Left ventricle myocardium inferior (tissue), 1 donor: ENCODE data around the gene KRT26. TPM values are rescaled to one million over a fixed set of nuclear protein-coding genes. Genes with fewer than 3 reads are reported as not detected.

Source experiments
- DNase-seq: peaks from one replicate; pipeline ENCODE4 v3.0.0-alpha.2; 2020
- H3K27ac ChIP-seq: fragments of 200-600 bp; replicated peaks from 2 replicates; pipeline ENCODE4 v1.8.0; 2021
- H3K27me3 ChIP-seq: fragments of 200-600 bp; 2 replicates; pipeline ENCODE4 v1.8.0; 2021; ENCODE audit warnings: low read depth
- H3K36me3 ChIP-seq: fragments of 200-600 bp; 2 replicates; pipeline ENCODE4 v1.8.0; 2021
- H3K4me1 ChIP-seq: fragments of 200-600 bp; 2 replicates; pipeline ENCODE4 v1.8.0; 2021
- H3K4me3 ChIP-seq: fragments of 200-600 bp; 2 replicates; pipeline ENCODE4 v1.8.0; 2021; ENCODE audit warnings: mild to moderate bottlenecking, moderate library complexity
- H3K9me3 ChIP-seq: fragments of 200-600 bp; replicated peaks from 2 replicates; pipeline ENCODE4 v1.8.0; 2021
- intact Hi-C: fragments of 100-400 bp; cut with micrococcal nuclease; formaldehyde crosslinking; loops from one replicate; pipeline ENCODE4 v1.11.0; 2022
- total RNA-seq: library from RNA; stranded (reverse); fragmentation: NEBNext Ultra II Directional; extraction: Animal tissue kit (Norgen Biotek cat#: 25700); gene quantifications from one replicate; pipeline ENCODE4 v1.2.1, GENCODE V29; 2021
- TF ChIP-seq, protein P1 (sequence below): fragments of 200-600 bp; IDR thresholded peaks from 2 replicates; pipeline ENCODE4 v1.8.0; 2021; ENCODE audit warnings: antibody characterized with exemption, mild to moderate bottlenecking, borderline replicate concordance
- donor health status: DM: no; HTN: yes; CAD: no; lungs with severe emphysema.

Gene KRT26
- total RNA-seq, 1 donor from 2014 or later: not detected

DNA sequence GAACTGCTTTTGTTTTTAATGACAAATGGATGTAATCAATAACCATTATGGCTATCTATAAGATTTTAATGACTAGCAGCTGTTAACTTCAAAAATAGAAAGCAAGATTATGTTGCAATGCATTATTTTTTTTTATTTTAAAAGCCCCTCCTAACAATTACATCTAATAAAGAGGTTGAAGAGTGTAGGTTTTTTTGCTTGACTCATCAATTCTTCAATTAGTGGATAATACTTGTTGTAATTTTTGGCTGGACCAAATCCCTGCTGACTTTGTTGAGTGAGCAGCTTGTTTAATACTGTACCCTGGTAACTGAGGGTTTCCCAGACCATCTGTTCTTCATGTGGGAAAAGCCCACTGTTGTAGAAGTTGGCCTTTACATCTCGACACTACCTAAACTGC is 41.0 kb downstream of the KRT26 start:
- TF ChIP-seq, protein P1, sequence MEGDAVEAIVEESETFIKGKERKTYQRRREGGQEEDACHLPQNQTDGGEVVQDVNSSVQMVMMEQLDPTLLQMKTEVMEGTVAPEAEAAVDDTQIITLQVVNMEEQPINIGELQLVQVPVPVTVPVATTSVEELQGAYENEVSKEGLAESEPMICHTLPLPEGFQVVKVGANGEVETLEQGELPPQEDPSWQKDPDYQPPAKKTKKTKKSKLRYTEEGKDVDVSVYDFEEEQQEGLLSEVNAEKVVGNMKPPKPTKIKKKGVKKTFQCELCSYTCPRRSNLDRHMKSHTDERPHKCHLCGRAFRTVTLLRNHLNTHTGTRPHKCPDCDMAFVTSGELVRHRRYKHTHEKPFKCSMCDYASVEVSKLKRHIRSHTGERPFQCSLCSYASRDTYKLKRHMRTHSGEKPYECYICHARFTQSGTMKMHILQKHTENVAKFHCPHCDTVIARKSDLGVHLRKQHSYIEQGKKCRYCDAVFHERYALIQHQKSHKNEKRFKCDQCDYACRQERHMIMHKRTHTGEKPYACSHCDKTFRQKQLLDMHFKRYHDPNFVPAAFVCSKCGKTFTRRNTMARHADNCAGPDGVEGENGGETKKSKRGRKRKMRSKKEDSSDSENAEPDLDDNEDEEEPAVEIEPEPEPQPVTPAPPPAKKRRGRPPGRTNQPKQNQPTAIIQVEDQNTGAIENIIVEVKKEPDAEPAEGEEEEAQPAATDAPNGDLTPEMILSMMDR: no peak

GRCh38 chr17:40727447-40728231 is 44.4 kb downstream of the KRT26 start:
- Histone ChIP-seq H3K4me3 (no peak overlapping the region), H3K27ac (no peak overlapping the region), H3K27me3 (peaks cover 56% of the 10 kb centered on the region), H3K36me3 (no peaks in the 10 kb centered on the region), H3K9me3 (no peaks in the 10 kb centered on the region), H3K4me1 (no peaks in the 10 kb centered on the region)
- TF ChIP-seq, protein P1: no peak
- DNase-seq: no peak
- intact Hi-C loops: no loop called here

More for the DNA sequence above, 41.0 kb downstream of the KRT26 start:
- no peak for DNase-seq
- H3K27me3 ChIP-seq: peaks cover 49% of the 10 kb centered on the region
- H3K9me3 ChIP-seq: no peaks in the 10 kb centered on the region
- H3K4me1 ChIP-seq: no peaks in the 10 kb centered on the region
- no peaks in the 10 kb centered on the region for H3K36me3 ChIP-seq
- H3K4me3 ChIP-seq: no peak overlapping the region
- intact Hi-C loops: no loop called here
- no peak overlapping the region for H3K27ac ChIP-seq

DNA sequence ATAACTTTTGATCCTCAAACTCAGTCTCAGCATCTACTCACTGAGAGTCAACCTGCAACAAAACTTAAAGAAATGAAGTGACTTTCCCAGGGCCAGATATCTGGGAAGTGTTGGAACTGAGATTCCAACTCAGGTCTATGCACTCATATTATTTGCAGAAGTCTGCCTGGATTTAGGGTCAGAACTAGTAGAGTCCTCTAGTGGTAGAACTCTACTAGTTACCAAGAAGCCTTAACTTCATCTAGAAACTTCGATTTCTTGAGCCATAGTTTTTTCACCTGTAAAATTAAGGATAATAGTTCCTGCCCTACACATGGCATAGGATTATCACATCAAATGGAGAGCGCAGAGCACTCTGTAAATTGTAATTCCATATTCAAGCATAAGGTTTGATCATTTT is 45.1 kb downstream of the KRT26 start:
- no peak overlapping the region for H3K4me3 ChIP-seq
- DNase-seq: no peak
- TF ChIP-seq, protein P1: peak; percentile 36
- intact Hi-C loops: no loop called here
- no peak overlapping the region for H3K27ac ChIP-seq
- H3K36me3 ChIP-seq: no peaks in the 10 kb centered on the region
- H3K4me1 ChIP-seq: no peaks in the 10 kb centered on the region
- H3K27me3 ChIP-seq: peaks cover 54% of the 10 kb centered on the region
- no peaks in the 10 kb centered on the region for H3K9me3 ChIP-seq

DNA sequence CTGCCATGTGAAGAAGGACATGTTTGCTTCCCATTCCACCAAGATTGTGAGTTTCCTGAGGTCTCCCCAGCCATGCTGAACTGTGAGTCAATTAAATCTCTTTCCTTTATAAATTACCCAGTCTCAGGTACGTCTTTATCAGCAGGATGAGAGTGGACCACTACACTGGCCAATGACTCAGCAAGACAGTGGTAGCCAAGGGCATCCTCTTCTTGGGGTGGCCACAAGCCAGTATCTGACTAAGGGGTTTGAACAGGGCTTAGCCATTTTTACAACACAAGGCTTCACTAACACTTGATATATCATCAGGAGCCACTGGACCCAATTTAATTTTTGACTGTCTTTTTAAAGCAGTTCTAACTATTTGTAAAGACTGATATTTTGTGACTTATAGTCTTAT is 47.3 kb downstream of the KRT26 start:
- H3K4me1 ChIP-seq: no peaks in the 10 kb centered on the region
- no peaks in the 10 kb centered on the region for H3K36me3 ChIP-seq
- peaks cover 38% of the 10 kb centered on the region for H3K27me3 ChIP-seq
- no peak overlapping the region for H3K27ac ChIP-seq
- TF ChIP-seq, protein P1: no peak
- H3K4me3 ChIP-seq: no peak overlapping the region
- DNase-seq: no peak
- no peaks in the 10 kb centered on the region for H3K9me3 ChIP-seq
- intact Hi-C loops: no loop called here

GRCh38 chr17:40722241-40722640 is 49.8 kb downstream of the KRT26 start:
- TF ChIP-seq, protein P1: no peak
- Histone ChIP-seq H3K4me3 (no peak overlapping the region), H3K27ac (no peak overlapping the region), H3K4me1 (no peaks in the 10 kb centered on the region), H3K27me3 (peaks cover 38% of the 10 kb centered on the region), H3K36me3 (no peaks in the 10 kb centered on the region), H3K9me3 (no peaks in the 10 kb centered on the region)
- no peak for DNase-seq
- intact Hi-C loops: no loop called here
